GM18505 (cell line): Measurements from ENCODE around the gene C1orf56.

Experiments used
- ATAC-seq: cut with Tn5 transposase; IDR thresholded peaks from one replicate; pipeline ENCODE4 v1.9.1; 2021; ENCODE audit not compliant: unreplicated experiment
- POLR2A ChIP-seq: IDR thresholded peaks from 4 replicates; pipeline ENCODE4 v1.6.1; 2011; ENCODE audit warnings: borderline replicate concordance; ENCODE audit not compliant: insufficient read depth, insufficient read length; ENCODE audit errors: extremely low read depth

Gene C1orf56

GRCh38 chr1:151047591-151047924 lies at the start of gene C1orf56:
C1orf56 (plus strand) TSS chr1:151047751; CDS start chr1:151047848, 97 bp downstream.
- ATAC-seq = peak; percentile 29
- peak; percentile 46 for TF ChIP-seq POLR2A

GRCh38 chr1:150997949-150998348 lies 49.6 kb upstream of the C1orf56 start:
- no peak for TF ChIP-seq POLR2A
- no peak for ATAC-seq

GRCh38 chr1:150999051-150999674 lies 48.4 kb upstream of the C1orf56 start:
- no peak for ATAC-seq
- TF ChIP-seq POLR2A = no peak

GRCh38 chr1:150999926-151000325 lies 47.6 kb upstream of the C1orf56 start:
- ATAC-seq = no peak
- TF ChIP-seq POLR2A = no peak

- no peak for ATAC-seq
- TF ChIP-seq POLR2A = no peak
Observed at GRCh38 chr1:151000408-151000807, 47.1 kb upstream of the C1orf56 start.

- ATAC-seq = no peak
- no peak for TF ChIP-seq POLR2A
Observed at GRCh38 chr1:151001602-151002001, 45.9 kb upstream of the C1orf56 start.

- ATAC-seq = no peak
- TF ChIP-seq POLR2A = no peak
Observed at GRCh38 chr1:151002051-151002450, 45.5 kb upstream of the C1orf56 start.

GRCh38 chr1:151002611-151003010 lies 44.9 kb upstream of the C1orf56 start:
- no peak for ATAC-seq
- no peak for TF ChIP-seq POLR2A

- no peak for TF ChIP-seq POLR2A
- no peak for ATAC-seq
Observed at GRCh38 chr1:151003180-151003579, 44.4 kb upstream of the C1orf56 start.

- TF ChIP-seq POLR2A = no peak
- ATAC-seq = no peak
Observed at GRCh38 chr1:151005729-151006319, 41.7 kb upstream of the C1orf56 start.

GRCh38 chr1:151006327-151007052 lies 41.1 kb upstream of the C1orf56 start, which contains the start of gene MINDY1:
MINDY1 (minus strand) TSS chr1:151006902; CDS start chr1:151002617, 4,285 bp downstream.
- ATAC-seq = no peak
- TF ChIP-seq POLR2A = peak; percentile 42

- no peak for ATAC-seq
- TF ChIP-seq POLR2A = no peak
Observed at GRCh38 chr1:151007853-151008243, 39.7 kb upstream of the C1orf56 start.

GRCh38 chr1:151008244-151009205 lies 39.0 kb upstream of the C1orf56 start, which contains the start of gene PRUNE1:
PRUNE1 (plus strand) TSS chr1:151008449; CDS start chr1:151008633, 184 bp downstream.
- TF ChIP-seq POLR2A = peak; percentile 70
- peak; percentile 78 for ATAC-seq
